GM18907 (cell line): ENCODE results near the gene ZNF366.
"Not testable (repeated sequence)": the region's sequence is repeated elsewhere in the genome, so short reads cannot be mapped to it uniquely, and the experiment has no call there.

Experiments used
- ATAC-seq: cut with Tn5 transposase; IDR thresholded peaks from one replicate; pipeline ENCODE4 v1.9.1; 2021; ENCODE audit warnings: mild to moderate bottlenecking, moderate library complexity; ENCODE audit not compliant: unreplicated experiment

ZNF366 gene

DNA sequence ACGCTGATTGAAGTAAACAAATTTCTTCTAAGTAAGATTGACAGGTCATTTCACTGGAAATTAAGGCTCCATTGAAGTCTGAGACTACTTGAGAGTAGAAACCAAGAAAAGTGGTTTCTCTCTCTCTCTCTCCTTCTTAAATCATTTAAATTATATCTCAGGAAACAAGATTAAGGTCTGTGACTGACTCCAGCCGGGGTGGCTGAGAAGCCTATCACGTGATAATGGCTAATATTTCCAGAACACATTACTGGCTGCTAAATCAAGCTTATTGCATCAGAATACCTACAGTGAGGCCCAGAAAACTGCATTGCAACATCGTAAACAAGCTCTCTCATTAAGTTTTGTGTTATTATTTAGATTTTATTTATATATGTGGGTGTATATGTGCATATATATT, 98.6 kb downstream of the ZNF366 start:
- no peak for ATAC-seq

DNA sequence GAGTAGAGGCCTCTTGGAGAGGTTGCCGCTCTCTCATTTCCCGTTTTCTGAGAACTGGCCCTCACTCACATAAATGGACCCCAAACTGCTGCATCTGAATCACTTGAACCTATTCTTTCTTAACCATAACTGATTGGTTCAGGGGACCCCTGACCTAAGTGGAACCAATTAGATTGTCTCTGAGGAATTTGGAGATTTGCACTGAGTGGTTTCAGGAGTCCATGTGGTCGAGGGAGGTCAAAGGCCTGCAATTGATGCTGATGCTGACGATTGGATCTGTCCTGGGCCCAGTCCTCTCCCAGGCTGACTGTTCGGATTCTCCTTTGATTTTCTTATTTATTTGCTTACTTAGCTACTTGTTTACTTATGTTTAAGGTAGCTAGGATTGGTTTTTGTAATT, 99.1 kb downstream of the ZNF366 start:
- no peak for ATAC-seq

DNA sequence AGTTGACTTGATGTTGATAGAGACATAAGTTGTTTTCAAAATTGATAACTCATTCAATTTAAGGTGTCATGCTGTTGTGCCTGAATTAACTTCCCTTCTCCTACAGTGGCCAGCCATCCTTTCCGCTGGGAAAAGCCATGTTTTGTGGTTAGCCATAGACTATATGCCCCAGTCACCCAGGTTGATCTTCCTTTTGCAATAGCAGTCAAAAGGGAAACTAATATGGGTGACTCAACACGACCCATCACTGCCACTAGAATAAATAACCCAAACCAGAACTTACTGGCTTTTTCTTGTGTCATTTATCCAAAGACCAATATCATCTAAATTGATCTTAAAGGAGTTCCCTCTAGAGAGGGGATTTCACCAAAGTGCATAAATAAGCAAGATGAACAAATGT, 99.7 kb downstream of the ZNF366 start:
- ATAC-seq: no peak

DNA sequence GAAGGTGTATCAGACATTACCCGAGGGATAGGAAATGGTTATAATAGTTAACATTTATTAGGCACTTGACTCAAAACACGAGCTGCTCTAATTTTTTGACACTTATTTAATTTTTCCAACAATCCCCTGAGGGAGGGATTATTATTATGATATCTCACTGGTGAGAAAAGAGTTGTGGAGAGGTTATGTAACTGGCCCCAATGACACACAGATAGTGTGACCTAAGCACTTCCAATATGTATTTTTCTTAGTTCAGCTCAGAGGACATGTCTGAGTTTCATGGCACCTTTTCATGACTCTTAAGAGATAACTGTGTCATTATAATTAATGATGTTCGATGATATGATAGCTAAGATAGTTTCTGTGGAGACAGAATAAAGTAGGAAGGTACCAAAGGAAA, 100.1 kb downstream of the ZNF366 start:
- ATAC-seq: no peak

DNA sequence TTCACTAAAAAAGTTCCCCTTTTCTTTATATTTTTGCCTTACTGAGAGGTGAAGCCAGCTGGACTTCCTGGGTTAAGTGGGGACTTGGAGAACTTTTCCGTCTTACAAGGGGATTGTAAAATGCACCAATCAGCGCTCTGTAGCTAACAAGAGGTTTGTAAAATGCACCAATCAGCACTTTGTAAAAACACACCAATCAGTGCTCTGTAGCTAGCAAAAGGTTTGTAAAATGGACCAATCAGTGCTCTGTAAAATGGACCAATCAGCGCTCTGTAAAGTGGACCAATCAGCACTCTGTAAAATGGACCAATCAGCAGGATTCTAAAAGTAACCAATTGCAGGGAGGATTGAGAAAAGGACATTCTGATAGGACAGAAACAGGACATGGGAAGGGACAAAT, 102.4 kb downstream of the ZNF366 start:
- not testable (repeated sequence) for ATAC-seq

DNA sequence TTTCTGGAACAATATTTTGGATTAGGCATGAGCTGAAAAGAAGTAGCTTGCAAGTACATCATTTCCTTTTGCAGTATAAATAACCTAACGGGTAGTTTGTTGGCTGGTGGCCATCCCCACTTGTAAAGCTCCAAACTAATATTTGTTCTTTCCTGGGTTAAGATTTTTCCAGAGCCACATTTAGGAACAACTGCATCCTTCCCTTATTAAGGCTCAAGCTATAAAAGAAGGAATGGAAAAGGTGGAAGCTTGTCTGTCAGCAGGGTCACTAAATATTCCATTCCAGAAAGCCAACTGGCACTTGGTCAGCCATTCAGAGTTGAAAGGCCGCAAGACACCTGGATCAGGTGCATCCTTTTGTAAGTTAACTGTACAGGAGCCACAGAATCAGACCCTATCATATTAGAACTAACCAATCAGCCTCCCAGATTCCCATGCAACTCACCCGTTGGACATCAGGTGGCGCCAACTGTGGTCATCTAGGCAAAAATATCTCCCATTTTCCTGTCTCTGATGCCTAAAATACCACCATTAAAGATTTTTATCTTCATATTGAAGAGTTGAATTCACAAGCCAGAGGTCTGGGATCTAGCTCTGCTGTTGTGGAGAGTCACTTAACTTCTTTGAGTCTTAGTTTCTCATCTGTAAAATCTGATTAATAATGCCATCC, 104.1 kb downstream of the ZNF366 start:
- no peak for ATAC-seq

DNA sequence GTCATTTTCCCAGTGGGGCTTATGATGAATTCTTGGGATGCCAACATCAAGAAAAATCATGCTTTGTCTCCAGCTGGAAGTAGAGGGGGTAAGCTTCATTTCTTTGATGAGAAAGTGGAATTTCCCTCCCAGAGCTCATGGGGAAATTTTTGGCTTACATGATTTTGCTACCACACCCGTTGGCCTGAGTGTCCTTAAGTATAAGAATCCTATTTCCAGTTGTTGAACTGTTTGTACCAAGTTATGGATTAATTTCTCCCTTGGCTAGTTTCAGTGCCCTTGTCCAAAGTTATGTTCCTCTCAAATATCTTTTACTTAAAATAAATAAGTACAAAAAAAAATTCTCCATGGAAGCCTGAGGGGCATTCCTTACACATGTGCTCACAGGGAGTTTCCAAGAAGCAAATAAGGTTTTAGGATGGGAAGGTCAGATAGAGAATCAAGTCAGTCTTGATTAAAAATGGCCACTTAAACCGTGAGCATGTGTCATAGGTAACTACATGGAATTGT, 104.8 kb downstream of the ZNF366 start:
- ATAC-seq: no peak

DNA sequence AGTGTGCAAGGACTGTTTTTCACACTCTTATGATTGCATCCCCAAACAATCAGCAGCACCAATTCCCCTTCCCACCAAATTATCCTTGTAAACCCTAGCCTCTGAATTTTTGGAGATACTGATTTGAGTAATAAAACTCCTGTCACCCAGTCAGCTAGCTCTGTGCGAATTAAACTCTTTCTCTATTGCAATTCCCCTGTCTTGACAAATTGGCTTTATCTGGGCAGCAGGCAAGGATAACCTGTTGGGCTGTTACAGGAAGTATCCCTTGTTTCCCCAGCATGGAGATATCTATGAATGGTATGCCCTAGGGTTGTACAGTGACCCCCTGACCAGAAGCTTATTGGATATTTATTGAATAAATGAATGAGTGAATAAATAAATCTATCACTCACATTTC, 106.3 kb downstream of the ZNF366 start:
- ATAC-seq: no peak

DNA sequence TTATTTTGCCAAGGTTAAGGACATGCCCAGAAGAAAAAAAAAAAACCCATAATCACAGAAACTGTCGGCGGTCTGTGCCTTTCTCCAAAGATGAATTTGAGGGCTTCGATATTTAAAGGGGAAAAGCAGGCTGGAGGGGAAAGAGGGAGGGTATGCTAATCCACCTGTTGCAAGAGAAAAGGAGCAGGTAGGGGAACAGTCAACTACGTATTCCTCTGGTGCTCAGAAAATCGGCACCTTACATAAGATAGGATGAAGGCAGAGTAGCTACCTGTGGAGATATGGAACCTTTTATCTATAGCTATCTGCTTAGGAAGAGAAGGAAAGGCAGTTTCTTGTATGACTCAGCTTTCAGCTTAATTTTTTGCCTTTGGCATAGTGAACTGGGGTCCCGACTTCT, 109.4 kb downstream of the ZNF366 start:
- no peak for ATAC-seq

DNA sequence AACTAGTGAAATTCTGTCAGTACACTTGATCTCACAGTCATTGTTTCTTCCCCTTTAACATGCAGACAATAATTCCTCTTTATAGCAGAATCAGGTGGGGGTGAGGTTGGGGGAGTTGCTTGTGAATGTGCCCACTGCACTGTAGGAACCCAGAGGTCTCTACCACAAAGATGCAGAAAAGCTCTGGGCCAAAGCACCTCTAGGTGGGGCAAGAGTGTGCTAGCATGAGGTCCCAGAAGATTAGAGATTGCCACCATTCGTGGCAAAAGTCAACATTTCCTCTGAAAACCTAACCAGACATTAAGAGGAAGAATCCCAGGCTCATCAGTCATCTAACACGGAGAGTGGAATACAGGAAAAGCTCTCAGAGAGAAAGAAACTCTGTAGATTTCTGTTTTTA, 112.5 kb downstream of the ZNF366 start:
- ATAC-seq: peak; percentile 52

DNA sequence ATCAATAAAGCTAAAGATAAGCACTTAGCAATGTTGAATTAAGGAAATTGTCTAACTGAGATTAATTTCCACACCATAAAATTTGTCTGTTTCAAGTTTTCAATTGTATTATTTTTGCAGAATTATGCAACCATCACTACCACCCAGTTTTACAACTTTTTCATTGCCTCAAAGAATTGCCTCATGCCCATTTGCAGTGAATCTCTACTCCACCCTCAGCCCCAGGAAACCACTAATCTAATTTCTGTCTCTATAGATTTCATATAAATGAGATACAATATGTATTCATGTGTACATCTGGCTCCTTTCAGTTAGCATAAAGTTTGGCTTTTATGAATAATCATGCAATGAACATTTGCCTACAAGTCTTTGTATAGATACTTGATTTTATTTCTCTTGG, 114.2 kb downstream of the ZNF366 start:
- no peak for ATAC-seq
